GM12864 (cell line): ENCODE measurements around the gene TIMP3.

Source experiments
- DNase-seq: peaks from one replicate; pipeline ENCODE4 v3.0.0-alpha.2; 2011; ENCODE audit warnings: low read depth
- H3K4me3 ChIP-seq: 2 replicates; pipeline ENCODE4 v1.5.1; 2011; ENCODE audit warnings: mild to moderate bottlenecking, low read depth, low read length, control low read depth
- TF ChIP-seq, protein P1 (sequence below): IDR thresholded peaks from 2 replicates; pipeline ENCODE4 v1.5.1; 2011; ENCODE audit warnings: low read depth, mild to moderate bottlenecking, moderate library complexity, low read length, control low read depth, inconsistent platforms; ENCODE audit errors: missing control alignments

TIMP3 gene

DNA sequence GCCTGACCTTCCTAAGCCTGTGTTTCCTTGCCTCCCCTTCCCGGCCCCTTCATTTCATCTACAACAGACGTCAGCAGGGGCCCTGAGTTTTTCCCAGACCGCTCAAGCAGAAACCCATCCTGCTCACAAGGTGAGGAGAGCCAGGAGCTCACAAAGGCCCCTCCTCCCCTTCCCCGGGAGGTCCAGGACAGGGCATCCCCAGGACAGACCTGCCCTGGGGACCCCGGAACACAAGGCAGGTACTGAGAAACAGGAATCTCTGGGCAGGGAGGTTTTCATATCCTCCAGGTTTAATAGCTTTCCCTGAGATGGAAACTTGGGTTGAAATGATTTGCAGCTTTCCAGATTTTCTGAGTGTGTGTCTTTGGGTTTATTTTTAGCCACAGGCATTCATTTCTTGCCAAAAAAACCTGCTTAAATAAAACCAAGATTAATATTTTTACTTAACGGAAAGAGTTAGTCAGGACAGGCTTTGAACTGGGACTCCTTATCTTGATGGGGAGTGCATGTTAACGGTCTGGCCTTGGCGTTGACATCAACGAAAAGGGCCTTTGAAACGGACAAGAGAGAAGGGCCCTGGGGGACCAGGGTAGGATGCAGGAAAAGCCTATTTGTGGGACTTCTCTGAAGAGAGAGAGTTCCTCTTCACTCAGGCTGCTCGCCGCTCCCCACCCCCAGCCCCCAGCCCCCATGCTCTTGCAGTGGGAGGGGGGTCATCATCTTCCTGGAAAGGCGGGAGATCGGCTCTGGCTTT, 38.5 kb downstream of the TIMP3 start:
- H3K4me3 ChIP-seq = no peak overlapping the region
- DNase-seq = no peak
- TF ChIP-seq, protein P1, sequence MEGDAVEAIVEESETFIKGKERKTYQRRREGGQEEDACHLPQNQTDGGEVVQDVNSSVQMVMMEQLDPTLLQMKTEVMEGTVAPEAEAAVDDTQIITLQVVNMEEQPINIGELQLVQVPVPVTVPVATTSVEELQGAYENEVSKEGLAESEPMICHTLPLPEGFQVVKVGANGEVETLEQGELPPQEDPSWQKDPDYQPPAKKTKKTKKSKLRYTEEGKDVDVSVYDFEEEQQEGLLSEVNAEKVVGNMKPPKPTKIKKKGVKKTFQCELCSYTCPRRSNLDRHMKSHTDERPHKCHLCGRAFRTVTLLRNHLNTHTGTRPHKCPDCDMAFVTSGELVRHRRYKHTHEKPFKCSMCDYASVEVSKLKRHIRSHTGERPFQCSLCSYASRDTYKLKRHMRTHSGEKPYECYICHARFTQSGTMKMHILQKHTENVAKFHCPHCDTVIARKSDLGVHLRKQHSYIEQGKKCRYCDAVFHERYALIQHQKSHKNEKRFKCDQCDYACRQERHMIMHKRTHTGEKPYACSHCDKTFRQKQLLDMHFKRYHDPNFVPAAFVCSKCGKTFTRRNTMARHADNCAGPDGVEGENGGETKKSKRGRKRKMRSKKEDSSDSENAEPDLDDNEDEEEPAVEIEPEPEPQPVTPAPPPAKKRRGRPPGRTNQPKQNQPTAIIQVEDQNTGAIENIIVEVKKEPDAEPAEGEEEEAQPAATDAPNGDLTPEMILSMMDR = no peak

DNA sequence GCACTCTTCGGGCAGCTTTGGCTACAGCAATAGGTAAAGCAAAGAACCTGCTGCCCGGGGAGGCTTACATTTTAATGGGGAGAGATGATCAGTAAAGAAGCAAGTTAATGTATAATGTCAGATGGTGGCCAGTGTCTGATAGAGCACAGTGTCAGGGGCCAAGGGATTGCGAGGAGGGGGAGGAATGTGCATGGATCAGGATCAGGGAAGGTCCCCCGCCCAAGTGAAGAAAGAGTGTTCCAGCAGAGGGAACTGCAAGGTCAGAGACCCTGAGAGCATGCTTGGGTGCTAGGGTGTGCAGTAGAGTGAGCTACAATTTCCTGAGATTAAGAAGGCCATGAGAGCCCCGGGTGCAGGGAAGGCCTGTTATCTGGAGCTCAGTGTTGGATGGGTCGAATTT, 39.7 kb downstream of the TIMP3 start:
- TF ChIP-seq, protein P1 = no peak
- no peak for DNase-seq
- no peak overlapping the region for H3K4me3 ChIP-seq

DNA sequence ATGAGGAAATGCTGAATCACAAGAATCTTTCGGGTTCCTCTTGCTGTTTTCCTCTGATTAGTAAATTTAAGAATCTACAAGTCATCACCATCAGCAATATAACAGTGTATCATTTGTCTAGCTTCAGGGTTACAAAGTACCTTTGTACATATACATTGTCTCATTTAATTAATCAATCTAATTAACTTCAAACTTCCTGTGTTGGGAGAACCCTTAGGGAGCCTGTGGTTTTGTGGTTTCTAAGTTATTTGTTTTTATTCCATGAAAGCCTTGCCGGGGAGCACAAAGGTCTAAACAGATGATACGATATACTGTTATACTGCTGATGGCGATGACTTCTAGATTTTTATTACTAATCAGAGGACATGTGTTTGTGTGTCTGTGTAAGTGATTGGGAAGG, 41.0 kb downstream of the TIMP3 start:
- H3K4me3 ChIP-seq = no peak overlapping the region
- no peak for DNase-seq
- TF ChIP-seq, protein P1 = no peak

DNA sequence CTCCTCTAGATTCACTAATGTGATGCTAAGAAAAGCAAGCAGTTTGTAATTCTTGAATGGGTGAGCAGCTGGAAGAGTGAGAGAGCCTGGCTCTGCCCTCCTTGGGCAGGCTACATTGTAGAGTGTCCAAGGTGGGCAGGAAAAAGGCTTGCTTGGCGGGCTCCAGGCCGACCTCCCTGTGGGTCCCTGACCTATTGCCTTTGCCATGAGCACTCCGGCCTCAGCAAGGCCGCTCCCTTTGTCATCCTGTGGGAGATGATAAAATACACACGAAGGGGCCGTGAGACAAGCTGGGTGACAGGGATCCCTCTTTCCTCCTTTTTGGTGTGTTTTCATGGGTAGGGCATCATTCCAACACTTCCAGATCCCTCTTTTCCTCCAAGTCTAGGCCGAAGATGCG, 41.8 kb downstream of the TIMP3 start:
- DNase-seq = no peak
- H3K4me3 ChIP-seq = no peak overlapping the region
- TF ChIP-seq, protein P1 = no peak

DNA sequence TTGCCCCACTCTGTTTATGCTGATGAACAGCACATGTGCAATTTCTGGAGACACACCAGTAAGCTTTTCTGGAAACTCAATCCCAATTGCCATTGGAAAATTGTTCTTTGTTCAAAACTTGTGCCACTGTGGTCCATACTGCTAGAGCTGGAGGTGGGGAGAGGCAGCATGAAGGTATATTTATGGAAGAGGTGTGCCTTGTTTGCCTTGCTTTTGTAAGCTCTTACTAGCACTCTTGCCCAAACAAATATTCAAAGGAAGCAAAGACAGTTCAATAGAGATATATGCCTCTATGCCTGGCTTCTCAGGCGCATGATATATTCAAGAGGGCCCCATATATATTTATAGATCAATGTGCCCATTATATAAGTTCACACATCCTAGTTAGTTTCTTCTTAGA, 42.7 kb downstream of the TIMP3 start:
- H3K4me3 ChIP-seq = no peak overlapping the region
- no peak for DNase-seq

DNA sequence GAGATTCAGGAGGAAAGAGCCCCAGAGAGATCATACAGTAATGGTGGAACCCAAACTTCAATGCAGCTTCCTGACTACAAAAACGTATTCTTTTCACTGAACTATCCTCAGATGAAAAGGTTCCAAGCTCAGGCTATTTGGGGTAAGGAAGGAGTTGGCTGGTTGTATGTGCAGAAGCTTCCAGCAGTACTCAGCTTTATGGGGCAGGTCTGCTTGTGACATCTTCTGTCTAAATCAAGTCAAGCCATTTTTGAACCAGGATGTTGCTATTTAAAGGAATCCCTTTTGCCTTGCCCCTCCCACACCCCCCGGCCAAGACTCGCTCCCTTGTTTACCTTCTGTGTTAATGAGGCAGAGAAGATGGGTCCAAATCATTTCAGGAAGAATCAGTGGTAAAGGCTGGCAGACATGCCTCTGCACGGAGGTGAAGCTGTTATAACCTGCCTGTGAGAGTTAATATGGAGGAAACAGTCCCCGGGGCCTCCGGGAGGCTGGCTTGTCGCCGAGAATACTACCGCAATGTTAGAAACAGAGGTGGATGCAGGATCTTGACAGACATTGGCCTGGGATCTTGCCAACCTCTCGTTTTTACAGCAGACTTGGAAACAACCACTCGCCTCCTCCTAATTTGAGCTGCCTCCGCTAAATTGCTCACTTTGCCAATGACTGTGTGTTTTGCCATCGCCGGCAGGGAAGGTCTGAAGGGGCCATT, 45.4 kb downstream of the TIMP3 start:
- TF ChIP-seq, protein P1 = no peak
- no peak for DNase-seq
- no peak overlapping the region for H3K4me3 ChIP-seq

More for the DNA sequence above, 42.7 kb downstream of the TIMP3 start:
- TF ChIP-seq, protein P1 = no peak
